HG02678 (cell line): ENCODE measurements around the gene TMEM178A.
"Not testable (repeated sequence)": the region's sequence is repeated elsewhere in the genome, so short reads cannot be mapped to it uniquely, and the experiment has no call there.

Source experiments
- ATAC-seq: cut with Tn5 transposase; IDR thresholded peaks from one replicate; pipeline ENCODE4 v1.9.1; 2021; ENCODE audit warnings: mild to moderate bottlenecking, moderate library complexity; ENCODE audit not compliant: unreplicated experiment

Gene TMEM178A

DNA sequence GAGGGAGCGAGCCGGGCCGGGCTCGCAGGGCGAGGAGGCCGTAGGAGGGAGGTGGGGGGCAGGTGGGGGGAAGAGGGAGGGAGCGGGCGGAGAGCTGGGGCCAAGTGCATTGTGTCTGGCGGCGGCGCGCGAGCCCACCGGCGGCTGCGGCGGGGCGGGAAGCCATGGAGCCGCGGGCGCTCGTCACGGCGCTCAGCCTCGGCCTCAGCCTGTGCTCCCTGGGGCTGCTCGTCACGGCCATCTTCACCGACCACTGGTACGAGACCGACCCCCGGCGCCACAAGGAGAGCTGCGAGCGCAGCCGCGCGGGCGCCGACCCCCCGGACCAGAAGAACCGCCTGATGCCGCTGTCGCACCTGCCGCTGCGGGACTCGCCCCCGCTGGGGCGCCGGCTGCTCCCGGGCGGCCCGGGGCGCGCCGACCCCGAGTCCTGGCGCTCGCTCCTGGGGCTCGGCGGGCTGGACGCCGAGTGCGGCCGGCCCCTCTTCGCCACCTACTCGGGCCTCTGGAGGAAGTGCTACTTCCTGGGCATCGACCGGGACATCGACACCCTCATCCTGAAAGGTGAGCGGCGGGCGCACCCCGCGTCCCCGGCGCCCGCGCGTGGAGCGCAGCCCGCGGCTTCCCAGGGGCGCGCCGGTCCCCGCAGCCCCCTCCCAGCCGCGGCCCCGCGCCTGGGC lies at the start of gene TMEM178A:
TMEM178A (plus strand) TSS at position 107 of the 680 bp plus-strand sequence; CDS start at position 165, 58 bp downstream.
- ATAC-seq = no peak

DNA sequence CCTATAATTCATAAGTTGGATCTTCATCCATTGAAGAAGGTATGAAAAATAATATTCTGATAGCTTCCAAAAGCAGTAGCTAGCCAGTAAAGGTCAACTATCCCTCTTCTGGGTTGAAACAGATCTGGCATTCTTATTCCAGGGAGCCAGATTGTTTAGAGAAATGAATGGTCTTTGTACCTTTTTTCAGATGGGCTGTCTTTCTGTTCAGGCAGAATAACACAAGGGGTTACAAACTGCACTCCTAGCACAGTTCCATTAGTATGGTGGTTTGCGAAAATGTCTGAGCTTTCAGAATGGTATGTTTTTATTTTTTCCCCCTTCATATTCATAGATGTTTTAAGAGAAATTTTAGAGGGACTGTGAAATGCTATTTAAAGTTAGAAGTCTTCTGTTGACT lies 47.5 kb upstream of the TMEM178A start:
- no peak for ATAC-seq

DNA sequence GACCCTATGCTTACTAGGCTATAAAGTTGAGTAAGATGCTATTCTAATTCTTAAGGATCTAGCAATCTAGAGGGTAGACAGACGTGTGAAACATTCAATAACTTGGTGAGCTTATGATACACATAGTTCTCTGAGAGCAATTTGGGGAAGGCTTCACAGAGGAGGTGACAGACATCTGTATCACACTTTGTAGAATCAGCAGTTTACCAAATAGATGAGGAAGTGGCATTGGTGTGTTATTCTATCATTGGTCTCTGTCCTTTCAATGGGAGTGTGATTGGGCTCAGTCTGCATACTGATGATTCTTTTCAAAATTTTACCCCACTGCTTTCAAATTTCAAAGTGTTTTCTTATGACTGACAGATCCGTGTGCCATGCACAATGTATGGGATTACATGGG lies 47.0 kb upstream of the TMEM178A start:
- ATAC-seq = no peak

DNA sequence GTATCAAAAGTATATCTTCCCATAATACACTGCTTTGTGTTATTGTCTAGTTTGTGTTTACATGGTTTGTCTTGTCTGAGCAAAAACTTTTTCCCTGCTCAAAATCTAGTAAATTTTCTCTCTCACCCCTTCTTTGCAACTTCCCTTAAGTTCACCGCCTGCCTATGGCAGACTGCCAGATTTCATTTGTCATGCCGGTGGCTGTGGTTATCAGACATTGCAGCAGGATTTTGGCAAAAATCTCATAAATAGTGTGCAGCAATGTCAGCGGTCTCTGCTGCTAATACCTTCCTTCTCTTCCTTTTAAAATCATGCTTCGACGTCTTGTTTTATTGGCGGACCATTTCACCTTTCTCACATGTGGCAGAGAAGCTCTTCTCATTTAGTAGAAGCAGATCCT lies 45.6 kb upstream of the TMEM178A start:
- ATAC-seq = no peak

DNA sequence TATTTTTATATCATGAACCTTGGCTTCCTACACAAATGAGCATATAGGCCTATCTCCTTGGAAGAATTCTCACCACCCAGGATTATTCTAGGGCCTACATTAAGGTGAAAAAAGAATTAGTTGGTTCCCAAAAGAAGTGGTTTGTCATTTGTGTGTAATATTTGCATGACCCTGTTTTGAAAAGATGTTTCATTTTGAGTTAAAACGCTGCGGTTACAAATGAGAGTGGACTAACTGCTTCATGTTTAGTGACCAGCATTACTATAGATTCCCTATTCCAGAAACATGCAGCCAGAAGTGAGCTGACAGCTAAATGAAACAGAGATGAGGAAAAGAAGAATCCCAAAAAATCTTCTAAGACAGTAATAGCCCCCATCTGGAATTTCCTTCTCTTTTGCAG lies 44.1 kb upstream of the TMEM178A start:
- ATAC-seq = no peak

DNA sequence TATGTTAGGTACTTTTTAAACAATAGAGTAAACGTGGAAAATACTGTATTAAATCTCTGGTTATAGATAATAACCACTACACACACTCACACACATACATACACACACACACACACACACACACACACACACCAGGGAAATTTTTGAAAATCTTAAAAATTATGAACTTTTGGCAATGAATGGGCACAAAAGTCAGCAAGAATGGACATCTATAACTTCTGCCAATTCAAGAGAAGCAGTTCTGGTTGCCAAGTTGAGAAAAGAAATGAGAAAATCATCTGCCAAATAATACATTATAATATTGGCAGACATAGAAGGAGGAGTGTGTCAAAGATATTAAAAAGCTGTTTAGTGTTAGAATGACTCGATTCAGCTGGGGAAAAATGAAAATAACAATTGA lies 42.9 kb upstream of the TMEM178A start:
- no peak for ATAC-seq

DNA sequence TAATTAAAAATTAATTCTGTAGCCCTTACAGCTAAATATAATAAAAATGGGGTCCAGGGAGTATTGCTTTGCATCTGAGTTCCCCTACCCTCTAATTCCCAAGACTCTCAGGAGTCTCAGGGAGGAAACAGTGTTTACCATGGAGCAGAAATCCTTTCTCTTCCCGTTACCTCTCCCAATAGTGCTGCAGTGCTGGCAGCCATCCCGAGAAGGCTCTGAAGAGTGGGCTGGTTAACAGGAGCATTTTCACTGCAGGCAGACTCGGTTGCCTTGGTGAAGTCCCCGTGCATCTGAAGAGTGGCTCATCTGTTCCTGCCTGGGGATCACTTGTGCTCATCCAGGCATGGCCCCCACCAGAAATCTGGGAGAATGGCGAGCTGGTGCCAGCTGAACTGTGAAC lies 41.8 kb upstream of the TMEM178A start:
- no peak for ATAC-seq

DNA sequence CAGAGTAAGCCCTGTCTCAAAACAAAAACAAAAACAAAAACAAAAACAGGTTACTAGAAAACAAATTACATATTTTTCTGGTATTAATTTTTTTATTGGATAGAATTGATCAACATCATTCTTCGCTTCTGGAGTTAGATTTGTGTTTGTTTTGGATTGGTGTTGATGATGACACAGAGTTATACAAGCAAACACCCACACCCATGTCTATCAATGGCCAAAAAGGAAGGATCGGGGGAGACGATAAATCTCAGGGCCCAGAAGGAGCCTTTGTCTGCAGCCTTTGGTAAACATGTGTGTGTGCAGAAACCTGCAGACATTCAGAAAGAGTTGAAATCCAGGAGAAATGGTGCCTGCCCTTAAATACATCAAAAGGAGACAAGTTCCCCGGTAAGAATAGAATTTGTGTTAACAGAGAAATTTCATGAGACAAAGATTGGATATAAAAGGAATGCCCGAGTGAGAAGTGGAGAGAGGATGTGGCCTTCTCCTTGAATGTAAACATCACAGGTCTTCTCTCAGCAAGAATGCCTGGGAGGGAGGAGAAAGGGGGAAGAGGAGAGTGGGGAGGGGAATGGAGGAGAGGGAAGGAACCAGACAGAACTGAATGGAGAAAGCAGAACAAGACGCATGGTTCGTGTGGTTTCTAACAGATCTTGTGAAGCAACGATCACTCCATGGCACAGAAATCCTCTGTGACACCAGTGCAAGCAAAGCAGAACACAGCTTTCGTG lies 40.4 kb upstream of the TMEM178A start:
- ATAC-seq = no peak

DNA sequence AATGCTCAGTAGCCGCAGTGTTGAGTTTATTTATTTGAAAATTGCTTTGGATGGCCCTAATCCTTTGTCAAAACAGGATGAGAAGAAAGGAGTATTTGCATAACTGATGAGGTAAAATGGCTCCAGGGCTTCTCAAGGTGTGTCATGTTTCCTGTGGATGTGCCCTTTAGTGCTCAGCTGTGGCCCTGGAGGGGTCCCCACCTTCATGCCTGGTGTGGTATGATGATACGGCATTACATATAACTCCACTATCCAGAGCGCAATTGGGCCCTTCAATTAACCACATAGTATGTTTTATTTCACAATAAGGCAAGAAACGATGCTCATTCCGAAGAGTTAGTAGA lies 39.8 kb upstream of the TMEM178A start:
- ATAC-seq = no peak

DNA sequence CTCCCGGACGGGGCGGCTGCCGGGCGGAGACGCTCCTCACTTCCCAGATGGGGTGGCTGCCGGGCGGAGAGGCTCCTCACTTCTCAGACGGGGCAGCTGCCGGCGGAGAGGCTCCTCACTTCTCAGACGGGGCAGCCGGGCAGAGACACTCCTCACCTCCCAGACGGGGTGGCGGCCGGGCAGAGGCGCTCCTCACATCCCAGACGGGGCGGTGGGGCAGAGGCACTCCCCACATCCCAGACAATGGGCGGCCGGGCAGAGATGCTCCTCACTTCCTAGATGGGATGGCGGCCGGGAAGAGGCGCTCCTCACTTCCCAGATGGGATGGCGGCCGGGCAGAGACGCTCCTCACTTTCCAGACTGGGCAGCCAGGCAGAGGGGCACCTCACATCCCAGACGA lies 37.4 kb upstream of the TMEM178A start:
- not testable (repeated sequence) for ATAC-seq

DNA sequence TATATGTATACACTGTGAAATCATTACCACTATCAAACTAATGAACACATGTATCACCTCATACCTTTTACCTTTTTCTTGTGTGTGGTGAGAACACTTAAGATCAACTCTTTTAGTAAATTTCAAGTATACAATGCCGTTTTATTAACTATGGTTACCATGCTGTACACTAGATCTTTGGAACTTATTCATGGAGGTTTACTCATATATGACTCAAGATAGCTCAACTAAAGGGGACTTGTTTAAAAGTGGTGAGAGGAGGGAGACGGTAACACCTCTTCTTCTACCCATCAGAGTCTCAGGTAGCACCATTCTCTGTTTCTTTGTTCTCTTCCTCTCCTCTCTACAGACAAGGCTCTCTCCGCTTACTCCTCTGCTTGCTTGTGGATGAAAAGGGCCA lies 36.1 kb upstream of the TMEM178A start:
- no peak for ATAC-seq

DNA sequence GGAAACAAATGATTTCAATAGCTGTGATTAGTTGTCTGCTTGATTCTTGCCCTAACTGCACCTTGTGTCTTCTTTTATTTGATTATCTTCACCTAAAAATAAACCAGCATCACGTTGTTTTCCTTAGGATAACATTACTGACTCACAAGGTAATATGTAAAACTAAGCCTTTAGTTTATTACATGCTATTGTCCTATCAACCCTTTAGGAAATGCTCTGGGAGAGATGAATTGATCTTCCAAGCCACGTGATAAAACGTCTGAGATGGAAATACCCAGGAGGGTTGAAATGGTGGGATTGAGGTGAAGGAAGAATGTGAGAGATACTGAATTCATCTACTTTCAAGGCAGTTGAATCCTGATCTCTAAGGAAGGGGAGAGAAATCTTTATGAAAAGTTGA lies 34.5 kb upstream of the TMEM178A start:
- no peak for ATAC-seq

DNA sequence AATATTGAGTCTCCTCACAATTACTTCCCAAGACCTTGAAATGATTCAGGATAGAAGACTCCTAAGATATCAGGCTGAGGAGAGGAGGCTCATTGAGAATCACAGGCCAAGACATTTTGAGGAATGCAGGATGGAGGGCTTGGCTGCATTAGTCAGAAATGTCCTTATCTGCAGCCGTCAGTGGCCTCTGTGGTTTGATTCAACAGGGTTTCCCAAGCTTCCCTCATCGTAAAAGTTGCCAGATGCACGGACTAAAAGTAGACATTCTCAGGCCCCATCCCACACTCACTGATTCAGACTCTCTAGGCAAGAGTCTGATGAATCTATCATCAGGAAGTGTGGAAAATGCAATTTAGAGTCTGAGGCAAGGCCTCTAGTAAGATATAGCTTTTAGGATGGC lies 34.0 kb upstream of the TMEM178A start:
- no peak for ATAC-seq

DNA sequence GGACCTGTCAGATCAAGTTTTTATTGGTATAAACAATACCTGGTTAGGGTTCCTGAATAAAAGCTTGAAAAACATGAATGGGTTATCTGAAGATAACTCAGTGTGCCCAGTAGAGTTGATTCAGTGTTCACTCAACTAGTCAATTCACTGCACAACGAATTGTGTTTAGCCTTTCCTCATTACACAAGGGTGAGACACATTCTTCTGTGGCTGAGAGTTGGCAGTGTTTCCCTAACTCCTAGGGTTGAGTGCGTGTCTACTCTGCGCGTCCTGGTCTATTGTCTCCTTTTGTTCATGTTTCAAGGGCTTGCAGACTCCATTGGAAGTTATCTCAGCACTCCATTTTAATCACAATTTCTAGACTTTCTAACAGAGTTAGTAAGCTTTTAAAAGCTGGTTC lies 32.8 kb upstream of the TMEM178A start:
- ATAC-seq = no peak

DNA sequence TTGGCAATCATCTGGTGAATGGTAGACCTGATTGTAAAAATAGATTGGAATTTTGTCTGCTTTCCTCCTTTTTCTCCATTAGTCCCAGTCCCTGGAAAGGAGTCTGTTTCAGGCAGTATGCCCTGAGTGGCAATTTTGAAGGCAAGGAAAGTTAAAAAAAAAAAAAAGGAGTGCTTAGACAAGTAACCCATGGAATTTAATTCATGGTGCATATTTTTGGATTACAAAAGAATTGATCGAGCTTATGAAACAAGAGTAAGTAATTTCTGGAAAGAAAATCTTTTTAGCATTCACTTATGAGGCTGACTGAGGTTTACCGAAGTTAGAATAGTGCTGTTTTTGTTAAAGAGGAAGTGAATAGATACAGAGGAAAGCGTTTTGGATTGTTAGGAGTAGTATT lies 29.4 kb upstream of the TMEM178A start:
- no peak for ATAC-seq

DNA sequence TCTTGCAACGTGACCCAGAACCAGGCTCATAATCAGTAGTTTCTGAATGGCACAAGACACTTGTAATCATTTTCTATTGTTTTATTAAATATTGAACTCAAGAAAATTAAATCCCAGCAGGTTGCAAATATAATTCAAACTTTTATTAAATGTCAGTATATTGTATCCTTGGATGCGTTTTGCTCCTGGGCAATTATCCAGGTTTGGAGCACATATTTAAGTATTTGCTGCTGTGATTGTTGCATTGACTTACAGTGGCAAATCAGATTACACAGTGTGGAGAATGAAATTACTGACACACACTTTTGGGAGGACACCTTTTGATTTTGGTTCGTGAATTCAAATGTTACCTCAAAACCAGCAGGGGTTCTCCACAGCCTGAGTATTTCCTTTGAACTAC lies 27.1 kb upstream of the TMEM178A start:
- ATAC-seq = no peak

DNA sequence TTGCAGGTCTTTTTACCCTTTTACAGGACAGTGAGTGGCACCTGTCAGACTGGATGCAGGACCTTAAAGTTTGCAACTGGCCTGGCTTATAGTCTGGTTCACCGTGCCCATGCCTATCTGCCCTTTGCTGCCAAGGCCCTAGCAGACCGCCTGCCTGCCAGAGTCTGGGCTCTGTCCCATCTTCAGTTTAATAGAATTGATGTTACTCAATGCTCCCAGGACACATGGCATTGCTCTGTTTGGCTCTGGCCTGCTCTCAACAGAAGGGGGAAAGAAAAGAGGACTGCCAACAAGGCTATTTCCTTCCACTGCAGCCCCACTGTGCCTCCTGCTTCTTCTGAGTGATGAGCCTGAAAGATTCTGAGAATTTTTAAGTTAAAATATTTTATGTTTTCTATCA lies 25.6 kb upstream of the TMEM178A start:
- no peak for ATAC-seq

DNA sequence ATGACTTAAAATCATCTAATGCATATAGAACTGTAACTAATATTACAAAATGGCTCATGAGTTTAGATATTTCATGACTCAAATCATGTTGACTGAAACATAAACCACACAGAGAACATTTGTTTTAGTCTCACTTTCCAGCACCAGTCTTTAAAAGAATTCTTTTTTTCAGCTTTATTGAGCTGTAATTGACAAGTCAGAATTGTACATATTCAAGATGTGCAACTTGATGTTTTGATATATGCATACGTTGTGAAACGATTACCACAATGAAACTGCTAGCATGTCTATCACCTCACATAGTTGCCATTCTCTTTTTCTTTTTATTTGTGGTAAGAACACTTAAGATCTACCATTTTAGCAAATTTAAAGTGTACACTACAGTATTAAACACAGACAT lies 25.0 kb upstream of the TMEM178A start:
- ATAC-seq = no peak

DNA sequence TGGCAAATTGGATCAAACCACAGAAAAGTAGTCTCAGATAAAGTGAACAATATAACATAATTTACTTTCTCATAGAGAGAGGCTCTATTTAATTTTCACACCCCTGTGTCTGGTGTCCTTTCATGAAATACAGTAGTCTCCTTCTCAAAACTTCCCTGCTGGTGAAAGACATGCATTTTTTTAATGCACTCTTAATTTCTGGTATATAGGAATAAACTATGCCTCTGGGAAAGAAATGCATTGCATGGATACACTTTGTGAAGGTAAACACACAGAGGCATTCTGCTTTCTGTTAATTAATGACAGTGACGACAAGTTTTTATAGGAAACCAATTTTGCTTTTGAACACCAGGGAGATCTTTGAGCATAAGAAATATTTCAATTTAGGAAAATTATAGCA lies 24.1 kb upstream of the TMEM178A start:
- ATAC-seq = no peak

DNA sequence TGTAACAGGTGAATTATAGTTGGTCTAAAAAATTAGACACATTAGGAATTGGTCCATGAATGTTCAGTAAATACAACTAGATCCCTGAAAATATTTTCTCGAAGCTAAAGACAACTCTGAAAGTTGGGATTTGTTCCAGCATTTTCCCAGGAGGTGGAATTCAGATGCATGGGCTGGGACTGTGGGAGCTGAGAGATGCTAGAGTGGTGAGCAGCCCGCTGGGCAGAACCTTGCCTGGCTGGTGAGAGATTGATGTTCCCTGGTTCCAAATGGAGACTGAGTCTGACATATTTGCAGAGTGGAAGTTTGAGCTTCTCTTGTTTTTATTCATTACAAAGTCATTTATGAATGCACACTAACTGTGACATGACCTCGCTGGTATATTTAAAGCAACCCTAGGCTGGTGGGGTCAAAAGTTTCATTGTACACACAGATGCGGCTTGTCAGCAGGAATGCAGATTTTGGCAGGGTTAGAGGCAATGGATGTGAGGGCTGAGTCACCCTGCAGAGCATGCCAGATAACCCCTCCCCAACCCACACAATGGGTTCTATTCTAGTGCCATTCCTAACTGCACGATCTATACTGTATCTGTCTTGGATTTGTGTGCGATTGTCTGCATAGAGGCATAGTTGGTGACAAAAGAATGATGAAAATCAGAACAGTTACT lies 23.5 kb upstream of the TMEM178A start:
- ATAC-seq = no peak

DNA sequence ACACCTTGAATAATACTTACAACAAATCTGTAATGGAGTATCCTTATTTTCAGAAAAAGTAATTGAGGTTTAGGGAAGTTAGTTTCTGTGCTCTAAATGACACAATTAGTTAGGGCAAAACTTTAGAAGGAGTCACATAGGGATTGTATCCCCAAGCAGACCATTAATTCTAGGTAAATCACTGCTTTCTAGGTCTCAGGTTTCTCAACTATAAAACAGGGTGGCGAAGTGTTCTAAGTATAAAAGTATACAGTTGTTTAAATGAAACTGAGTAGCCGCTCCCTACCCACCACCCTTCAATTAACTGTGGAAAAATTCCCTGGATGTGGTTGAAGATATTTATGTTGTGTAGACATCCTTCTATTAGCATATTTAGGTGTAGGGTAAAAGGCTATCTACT lies 19.9 kb upstream of the TMEM178A start:
- no peak for ATAC-seq

DNA sequence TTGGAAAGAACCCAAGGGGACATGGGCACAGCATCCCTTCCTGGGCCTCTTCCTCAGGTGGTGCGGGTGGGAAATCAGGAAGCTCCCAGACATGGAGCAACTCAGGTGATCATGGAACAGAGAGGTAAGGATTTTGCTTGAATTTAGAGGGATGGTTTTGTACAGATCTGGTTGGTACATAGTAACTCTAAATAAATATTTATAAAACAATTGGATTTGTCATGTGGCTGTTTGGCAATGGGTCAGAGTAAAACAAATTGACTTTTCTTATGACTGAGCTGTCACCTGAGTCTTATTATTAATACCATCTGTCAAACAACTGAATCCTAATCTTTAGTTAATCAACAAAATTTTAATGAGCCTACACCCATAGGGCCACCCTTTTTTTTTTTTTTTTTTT lies 19.4 kb upstream of the TMEM178A start:
- no peak for ATAC-seq
